ENCODE results near the gene CLMN.

DNA sequence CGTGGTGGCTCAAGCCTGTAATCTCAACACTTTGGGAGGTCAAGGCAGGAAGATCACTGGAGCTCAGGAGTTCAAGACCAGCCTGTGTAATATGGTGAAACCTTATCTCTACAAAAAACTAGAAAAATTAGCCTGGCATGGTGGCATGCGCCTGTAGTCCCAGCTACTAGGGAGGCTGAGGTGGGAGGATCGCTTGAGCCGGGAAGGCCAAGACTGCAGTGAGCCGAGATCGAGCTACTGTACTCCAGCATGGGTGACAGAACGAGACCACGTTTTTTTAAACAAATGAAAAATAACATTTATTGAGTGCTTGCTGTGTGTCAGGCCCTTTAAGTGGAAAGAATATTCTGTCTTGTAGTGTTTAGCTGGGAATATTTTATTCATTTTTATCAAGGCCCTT, 26.6 kb upstream of the CLMN start:
- TF ChIP-seq CTCF (IDR thresholded peaks at IDR 0.05) (no peak), POLR2A (IDR thresholded peaks at IDR 0.05) (no peak)
